Esophagus squamous epithelium (tissue), 4 donors: ENCODE data around the gene SLC20A1.

Experiments
- POLR2A ChIP-seq, 4 donors: fragments of 450-650 bp; IDR thresholded peaks; one replicate each; pipeline ENCODE4 v1.6.1; 2017; ENCODE audit warnings: antibody characterized with exemption in 4 of 4, mild to moderate bottlenecking in 4 of 4, moderate library complexity in 3 of 4
- TF ChIP-seq, protein P1 (sequence below), 6 experiments: fragments of 450-650 bp in 4 of 6; fragments of 200-600 bp in 2 of 6; sonication (generic) in 2 of 6; IDR thresholded peaks; one replicate each; pipeline ENCODE4 v1.5.1; 2016 to 2019; ENCODE audit warnings: antibody characterized with exemption in 6 of 6, mild to moderate bottlenecking in 4 of 6, moderate library complexity in 4 of 6

DNA sequence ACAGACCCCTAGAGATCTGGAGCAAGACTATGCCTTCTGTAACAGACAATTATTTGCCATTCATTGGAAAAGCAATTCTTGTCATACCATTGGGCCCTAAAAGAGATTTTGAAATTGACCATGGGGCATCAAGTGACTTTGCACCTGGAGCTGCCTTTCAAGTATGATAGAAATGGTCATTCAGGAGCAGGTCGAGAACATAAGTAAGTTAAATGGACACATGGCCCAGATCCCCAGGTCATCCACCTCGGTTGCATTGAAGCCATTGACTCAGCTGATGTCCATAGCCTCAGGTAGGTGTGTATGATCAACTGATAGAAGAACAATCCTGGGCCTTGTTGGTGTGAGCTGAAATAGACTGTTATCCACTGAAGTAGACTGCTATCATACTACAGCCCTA is 42.0 kb upstream of the SLC20A1 start:
- TF ChIP-seq, protein P1, sequence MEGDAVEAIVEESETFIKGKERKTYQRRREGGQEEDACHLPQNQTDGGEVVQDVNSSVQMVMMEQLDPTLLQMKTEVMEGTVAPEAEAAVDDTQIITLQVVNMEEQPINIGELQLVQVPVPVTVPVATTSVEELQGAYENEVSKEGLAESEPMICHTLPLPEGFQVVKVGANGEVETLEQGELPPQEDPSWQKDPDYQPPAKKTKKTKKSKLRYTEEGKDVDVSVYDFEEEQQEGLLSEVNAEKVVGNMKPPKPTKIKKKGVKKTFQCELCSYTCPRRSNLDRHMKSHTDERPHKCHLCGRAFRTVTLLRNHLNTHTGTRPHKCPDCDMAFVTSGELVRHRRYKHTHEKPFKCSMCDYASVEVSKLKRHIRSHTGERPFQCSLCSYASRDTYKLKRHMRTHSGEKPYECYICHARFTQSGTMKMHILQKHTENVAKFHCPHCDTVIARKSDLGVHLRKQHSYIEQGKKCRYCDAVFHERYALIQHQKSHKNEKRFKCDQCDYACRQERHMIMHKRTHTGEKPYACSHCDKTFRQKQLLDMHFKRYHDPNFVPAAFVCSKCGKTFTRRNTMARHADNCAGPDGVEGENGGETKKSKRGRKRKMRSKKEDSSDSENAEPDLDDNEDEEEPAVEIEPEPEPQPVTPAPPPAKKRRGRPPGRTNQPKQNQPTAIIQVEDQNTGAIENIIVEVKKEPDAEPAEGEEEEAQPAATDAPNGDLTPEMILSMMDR (IDR thresholded peaks at IDR 0.05), result no peak
- no peak for TF ChIP-seq POLR2A (IDR thresholded peaks at IDR 0.05)
